ENCODE measurements around the gene ITGA1. TPM values are rescaled to one million over a fixed set of nuclear protein-coding genes. Genes with fewer than 3 reads are reported as not detected.

Gene ITGA1
- polyA plus RNA-seq, 1 donor (not counting 4 experiments of a cell fraction or from before 2014, with no cell fraction given): 1.4 TPM

- no peak for DNase-seq (ENCODE audit: low read depth, low spot score)
These were observed 202.2 kb downstream of the ITGA1 start for GRCh38 chr5:52989781-52990527.

GRCh38 chr5:52990528-52990925, 202.8 kb downstream of the ITGA1 start:
- H3K4me3 ChIP-seq (ENCODE audit: control insufficient read depth in 2 of 3, extremely low read depth in 1 of 3, insufficient read depth in 2 of 3, low read depth in 1 of 3, low read length in 3 of 3): peak overlapping the region; percentile 75 to 99 (median 85)
- TF ChIP-seq EZH2 (IDR thresholded peaks at IDR 0.05; ENCODE audit: low read length) (no peak), CTCF (optimal IDR thresholded peaks at IDR 0.05 in 1 of 3, IDR thresholded peaks at IDR 0.05 in 1 of 3, conservative IDR thresholded peaks at IDR 0.05 in 1 of 3; ENCODE audit: extremely low read depth in 1 of 3, insufficient read depth in 2 of 3, low read length in 3 of 3) (no peak)
- FAIRE-seq: no peak
- H3K9me3 ChIP-seq (ENCODE audit: control insufficient read depth, low read depth, low read length): no peaks in the 10 kb centered on the region
- H3K27me3 ChIP-seq (ENCODE audit: control insufficient read depth, extremely low read depth, insufficient read depth, low read length): no peaks in the 10 kb centered on the region
- H4K20me1 ChIP-seq (ENCODE audit: control insufficient read depth, extremely low read depth, insufficient read depth, low read length): peaks cover 3% of the 10 kb centered on the region
- peaks cover 67% of the 10 kb centered on the region for H3K4me1 ChIP-seq (ENCODE audit: control insufficient read depth, extremely low read depth, insufficient read depth, low read length)
- peaks cover 3% of the 10 kb centered on the region for H3K9me1 ChIP-seq (ENCODE audit: control insufficient read depth, extremely low read depth, insufficient read depth, low read length)
- peak overlapping the region; percentile 96 for H3K27ac ChIP-seq (ENCODE audit: control insufficient read depth, insufficient read depth, low read length)
- no peak overlapping the region for H2AFZ ChIP-seq (ENCODE audit: control insufficient read depth, low read length)
- DNase-seq (ENCODE audit: low read depth, low spot score): no peak
- dilution Hi-C loops (cut with MboI; ENCODE audit: extremely low pct_ligation_motif_present, low sequenced_read_pairs): no loop called here
- peaks cover 4 to 35% of the 10 kb centered on the region in 2 experiments for H3K36me3 ChIP-seq (ENCODE audit: control insufficient read depth in 2 of 2, extremely low read depth in 1 of 2, insufficient read depth in 2 of 2, low read length in 2 of 2)
- H3K9ac ChIP-seq (ENCODE audit: control insufficient read depth, extremely low read depth, insufficient read depth, low read length): peak overlapping the region; percentile 93
- peak overlapping the region; percentile 88 for H3K4me2 ChIP-seq (ENCODE audit: control insufficient read depth, extremely low read depth, insufficient read depth, low read depth, low read length)
- peaks cover 64% of the 10 kb centered on the region for H3K79me2 ChIP-seq (ENCODE audit: control insufficient read depth, insufficient read depth, low read length)

More at GRCh38 chr5:52989781-52990527, 202.2 kb downstream of the ITGA1 start:
- Histone ChIP-seq H3K36me3 (ENCODE audit: control insufficient read depth in 2 of 2, extremely low read depth in 1 of 2, insufficient read depth in 2 of 2, low read length in 2 of 2) (peaks cover 2 to 29% of the 10 kb centered on the region in 2 experiments), H3K79me2 (ENCODE audit: control insufficient read depth, insufficient read depth, low read length) (peaks cover 58% of the 10 kb centered on the region), H3K4me1 (ENCODE audit: control insufficient read depth, extremely low read depth, insufficient read depth, low read length) (peaks cover 67% of the 10 kb centered on the region), H3K27ac (ENCODE audit: control insufficient read depth, insufficient read depth, low read length) (peak overlapping the region; percentile 96), H3K27me3 (ENCODE audit: control insufficient read depth, extremely low read depth, insufficient read depth, low read length) (no peaks in the 10 kb centered on the region), H3K9me3 (ENCODE audit: control insufficient read depth, low read depth, low read length) (no peaks in the 10 kb centered on the region), H4K20me1 (ENCODE audit: control insufficient read depth, extremely low read depth, insufficient read depth, low read length) (peaks cover 3% of the 10 kb centered on the region), H3K4me3 (ENCODE audit: control insufficient read depth in 2 of 3, extremely low read depth in 1 of 3, insufficient read depth in 2 of 3, low read depth in 1 of 3, low read length in 3 of 3) (peak overlapping the region; percentile 75 to 99 (median 85)), H3K4me2 (ENCODE audit: control insufficient read depth, extremely low read depth, insufficient read depth, low read depth, low read length) (peak overlapping the region; percentile 88), H2AFZ (ENCODE audit: control insufficient read depth, low read length) (peak overlapping the region; percentile 64), H3K9me1 (ENCODE audit: control insufficient read depth, extremely low read depth, insufficient read depth, low read length) (peaks cover 3% of the 10 kb centered on the region), H3K9ac (ENCODE audit: control insufficient read depth, extremely low read depth, insufficient read depth, low read length) (peak overlapping the region; percentile 93)
- dilution Hi-C loops (cut with MboI; ENCODE audit: extremely low pct_ligation_motif_present, low sequenced_read_pairs): no loop called here
- TF ChIP-seq CTCF (optimal IDR thresholded peaks at IDR 0.05 in 1 of 3, IDR thresholded peaks at IDR 0.05 in 1 of 3, conservative IDR thresholded peaks at IDR 0.05 in 1 of 3; ENCODE audit: extremely low read depth in 1 of 3, insufficient read depth in 2 of 3, low read length in 3 of 3) (peak; percentile 41 to 42 (median 42)), EZH2 (IDR thresholded peaks at IDR 0.05; ENCODE audit: low read length) (no peak)
- FAIRE-seq: no peak
